Measurements from ENCODE around the gene SFSWAP.
"Not testable (repeated sequence)": the region's sequence is repeated elsewhere in the genome, so short reads cannot be mapped to it uniquely, and the experiment has no call there.

Gene SFSWAP

DNA sequence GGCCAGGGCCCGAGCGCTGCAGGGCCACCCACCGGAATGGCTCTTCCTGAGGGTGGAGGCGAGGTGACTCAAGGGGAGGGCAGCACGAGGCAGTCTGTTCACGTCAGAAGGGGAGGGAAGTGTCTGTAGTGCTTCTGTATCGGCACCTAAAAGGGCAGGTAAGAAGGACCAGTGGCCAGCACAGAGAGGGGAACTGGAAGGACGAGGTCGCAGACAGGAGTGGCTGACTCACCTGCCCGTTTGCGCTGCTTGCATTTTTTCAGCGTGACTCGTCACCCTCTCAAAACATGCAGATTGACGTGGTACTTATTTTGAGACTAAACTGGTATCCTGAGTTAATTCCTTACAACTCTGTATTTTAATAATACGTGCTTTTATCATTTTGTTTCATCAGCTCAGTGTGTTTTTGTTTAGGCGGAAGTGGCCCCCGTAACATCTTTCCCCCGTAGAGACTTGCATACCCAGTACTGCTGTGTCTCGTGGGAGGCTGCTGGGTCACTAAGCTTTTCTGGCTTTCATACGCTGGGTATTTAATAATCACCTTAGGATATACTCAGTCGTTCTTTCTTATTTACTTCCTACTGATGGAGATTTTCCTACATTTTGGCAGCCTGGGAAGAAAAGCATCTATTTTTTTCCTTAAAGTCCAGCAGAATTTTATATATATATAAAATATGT is 26.4 kb downstream of the SFSWAP start:
- no peak for DNase-seq

DNA sequence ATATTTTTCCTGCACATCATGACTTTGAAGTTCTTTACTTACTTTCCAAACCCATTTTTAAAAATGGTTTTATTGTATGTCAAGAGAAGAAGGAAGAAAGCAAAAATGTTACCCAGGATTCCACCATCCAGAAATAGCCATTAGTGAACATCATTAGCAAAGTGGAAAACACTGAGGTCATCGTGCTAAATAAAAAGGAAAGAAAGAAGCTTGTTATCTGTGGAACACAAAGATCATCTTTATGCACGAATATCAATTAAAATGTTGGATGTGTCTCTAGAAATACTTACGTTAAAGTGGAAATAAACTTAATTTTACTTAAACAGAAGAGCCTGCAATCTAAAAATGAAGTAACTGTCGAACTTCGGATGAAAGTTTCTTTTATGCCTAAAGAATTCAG is 27.3 kb downstream of the SFSWAP start:
- DNase-seq = no peak

DNA sequence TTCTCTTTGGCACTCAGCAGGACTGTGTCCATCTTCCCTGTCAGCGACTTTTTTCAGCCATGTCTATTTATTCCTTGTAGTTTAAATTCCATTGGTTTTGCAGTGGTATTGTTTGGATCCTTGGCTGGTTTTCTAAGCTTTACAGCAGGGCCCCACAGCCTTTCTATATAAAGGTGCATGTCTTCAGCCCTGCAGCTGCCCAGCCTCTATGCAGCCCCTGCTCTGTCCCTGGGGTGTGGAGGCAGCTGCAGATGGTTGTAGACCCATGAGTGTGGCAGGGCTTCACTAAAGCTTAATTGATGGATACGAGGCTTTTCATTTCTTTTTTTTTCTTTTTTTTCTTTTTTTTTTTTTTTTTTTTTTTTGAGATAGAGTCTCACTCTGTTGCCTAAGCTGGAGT is 29.7 kb downstream of the SFSWAP start:
- DNase-seq = no peak

DNA sequence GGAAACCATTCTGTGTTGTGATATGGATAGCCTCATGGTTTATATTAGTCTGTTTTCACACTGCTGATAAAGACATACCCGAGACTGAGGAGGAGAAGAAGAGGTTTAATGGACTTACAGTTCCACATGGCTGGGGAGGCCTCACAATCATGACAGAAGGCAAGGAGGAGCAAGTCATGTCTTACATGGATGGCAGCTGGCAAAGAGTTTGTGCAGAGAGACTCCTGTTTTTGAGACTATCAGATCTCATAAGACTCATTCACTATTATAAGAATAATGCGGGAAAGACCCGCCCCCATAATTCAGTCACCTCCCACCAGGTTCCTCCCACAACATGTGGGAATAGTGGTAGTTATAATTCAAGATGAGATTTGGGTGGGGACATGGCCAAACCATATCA is 31.9 kb downstream of the SFSWAP start:
- not testable (repeated sequence) for DNase-seq

DNA sequence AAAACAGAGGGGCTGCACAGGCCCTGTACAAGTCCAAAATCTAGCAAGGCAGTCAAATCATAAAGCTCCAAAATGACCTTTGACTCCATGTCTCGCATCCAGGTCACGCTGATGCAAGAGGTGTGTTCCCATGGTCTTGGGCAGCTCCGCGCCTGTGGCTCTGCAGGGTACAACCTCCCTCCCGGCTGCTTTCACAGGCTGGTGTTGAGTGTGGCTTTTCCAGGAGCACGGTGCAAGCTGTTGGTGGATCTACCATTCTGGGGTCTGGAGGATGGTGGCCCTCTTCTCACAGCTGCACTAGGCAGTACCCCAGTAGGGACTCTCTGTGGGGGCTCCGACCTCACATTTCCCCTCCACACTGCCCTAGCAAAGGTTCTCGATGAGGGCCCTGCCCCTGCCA is 32.5 kb downstream of the SFSWAP start:
- DNase-seq = not testable (repeated sequence)

DNA sequence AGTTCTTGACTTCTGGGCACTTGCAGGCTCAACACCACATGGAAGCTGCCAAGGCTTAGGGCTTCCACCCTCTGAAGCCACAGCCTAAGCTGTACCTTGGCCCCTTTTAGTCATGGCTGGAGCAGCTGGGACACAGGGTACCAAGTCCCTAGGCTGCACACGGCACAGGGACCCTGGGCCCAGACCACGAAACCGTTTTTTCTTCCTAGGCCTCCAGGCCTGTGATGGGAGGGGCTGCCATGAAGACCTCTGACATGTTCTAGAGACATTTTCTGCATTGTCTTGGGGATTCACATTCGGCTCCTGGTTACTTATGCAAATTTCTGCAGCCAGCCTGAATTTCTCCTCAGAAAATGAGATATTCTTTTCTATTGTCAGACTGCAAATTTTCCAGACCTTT is 33.0 kb downstream of the SFSWAP start:
- not testable (repeated sequence) for DNase-seq

DNA sequence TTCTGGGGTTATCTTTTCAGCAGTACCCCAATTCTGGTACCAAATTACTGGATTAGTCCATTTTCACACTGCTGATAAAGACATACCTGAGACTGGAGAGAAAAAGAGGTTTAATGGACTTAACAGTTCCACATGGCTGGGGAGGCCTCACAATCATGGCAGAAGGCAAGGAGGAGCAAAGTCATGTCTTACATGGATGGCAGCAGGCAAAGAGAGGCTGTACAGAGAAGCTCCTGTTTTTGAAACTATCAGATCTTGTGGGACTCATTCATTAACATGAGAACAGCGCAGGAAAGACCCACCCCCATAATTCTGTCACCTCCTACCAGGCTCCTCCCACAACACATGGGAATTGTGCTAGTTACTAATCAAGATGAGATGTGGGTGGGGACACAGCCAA is 33.8 kb downstream of the SFSWAP start:
- not testable (repeated sequence) for DNase-seq

DNA sequence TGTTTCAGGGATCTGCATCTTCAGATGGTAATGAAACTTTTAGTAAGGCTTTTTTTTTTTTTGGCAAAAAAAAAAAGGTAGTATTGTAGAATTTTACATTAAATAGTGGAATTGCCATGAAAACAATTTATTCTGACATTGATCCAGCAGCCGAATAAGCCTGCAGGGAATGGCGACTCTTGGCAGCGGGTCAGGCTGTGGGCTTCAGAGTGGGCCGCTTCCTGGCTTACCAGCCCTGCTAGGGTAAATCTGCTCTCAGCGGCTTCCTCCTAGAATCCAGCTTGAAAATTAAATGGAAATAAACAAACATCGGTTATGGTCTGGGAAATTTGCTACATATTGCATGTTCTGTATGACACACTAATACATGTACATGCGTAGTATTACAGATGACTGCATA is 34.8 kb downstream of the SFSWAP start:
- no peak for DNase-seq

DNA sequence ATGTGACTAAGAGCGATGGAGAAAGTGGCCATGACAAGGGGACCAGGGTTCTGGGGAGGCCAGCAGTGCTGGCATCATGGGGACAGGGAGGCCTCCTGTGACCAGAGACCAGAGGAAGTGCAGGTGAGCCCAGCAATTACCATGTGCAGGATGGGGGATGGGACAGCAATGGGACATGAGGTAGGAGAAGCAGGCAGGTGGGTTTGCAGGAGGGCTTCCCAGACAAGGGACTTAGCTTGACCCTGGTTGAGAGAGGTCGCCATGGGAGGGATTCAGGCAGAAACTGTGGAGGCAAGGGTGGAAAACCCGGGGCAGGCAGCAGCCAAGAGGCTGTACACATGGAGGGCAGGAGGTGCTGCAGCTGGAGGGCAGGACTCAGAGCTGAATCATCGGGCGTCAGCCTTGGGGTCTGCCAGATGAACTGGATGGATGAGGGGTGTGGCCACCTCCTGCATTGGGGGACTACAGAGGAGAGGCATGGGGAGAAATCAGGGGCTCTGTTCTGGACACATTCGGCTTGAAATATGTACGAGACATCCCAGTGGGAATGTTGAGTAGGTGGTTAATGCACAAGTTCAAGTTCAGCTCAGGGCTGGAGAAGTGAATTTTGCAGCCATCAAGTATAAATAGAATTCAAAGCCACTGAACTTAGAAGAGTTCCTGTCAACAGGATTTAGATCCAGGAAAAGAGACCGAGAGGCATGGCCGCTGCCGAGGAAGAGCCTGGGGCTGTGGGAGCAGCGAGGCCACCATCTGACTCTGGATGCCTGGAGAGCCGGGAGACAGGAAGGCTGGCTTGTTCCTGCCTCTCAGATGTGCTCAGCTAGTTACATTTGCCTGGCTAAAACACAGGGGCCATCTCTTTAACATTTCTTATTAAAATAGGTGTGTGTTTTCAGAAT is 36.6 kb downstream of the SFSWAP start:
- DNase-seq = no peak

DNA sequence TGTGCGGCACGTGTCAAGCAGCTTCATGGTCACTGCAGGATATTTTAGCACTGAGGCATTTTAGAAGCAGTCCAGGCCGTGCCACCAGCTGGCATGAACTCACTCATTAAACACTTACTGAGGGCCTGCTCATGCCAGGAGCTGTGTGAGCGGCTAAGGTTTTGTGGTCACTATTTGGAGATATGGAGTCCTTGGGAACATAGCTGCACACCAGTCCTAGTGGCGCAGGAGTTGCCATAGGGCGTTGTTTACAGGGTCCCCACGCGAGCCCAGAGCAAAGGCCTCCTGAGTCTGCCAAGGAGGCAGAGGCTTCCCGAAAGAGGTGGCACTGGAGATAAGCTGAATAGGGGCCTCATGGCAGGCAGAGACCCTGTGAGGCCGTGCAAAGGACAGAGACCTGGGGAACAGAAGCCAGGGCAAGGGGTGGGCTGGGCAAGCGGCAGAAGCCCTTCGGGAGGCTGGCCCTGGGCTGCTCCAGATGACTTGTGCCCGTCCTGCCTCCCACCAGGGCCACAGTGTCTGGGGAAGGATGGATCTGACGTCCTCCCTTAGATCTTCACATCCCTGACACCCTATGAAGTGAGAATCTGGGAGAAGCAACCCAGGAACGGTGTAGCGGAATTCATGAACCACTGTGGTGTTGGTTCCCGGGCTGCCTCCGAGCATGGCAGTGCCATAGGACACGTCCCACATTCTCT is 38.9 kb downstream of the SFSWAP start:
- DNase-seq = no peak

DNA sequence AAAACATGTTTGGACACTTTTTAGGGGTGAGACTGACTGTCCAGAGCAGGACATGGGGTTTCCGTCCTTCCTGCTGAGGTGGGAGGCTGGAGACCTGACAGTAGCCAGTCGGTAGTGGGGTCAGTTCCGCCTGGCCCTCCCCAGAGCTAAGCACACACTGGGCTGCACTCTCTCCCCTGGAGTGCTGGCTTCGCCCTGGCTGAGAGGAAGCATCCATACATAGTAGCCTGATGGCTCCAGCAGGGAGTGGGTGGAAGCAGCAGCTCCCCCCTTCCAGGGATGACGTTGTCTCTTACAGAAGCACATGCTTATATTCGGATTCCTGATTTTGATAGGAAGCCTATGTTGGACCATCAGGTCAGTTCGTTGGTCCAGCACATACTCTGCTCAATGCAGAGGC is 40.4 kb downstream of the SFSWAP start:
- no peak for DNase-seq

DNA sequence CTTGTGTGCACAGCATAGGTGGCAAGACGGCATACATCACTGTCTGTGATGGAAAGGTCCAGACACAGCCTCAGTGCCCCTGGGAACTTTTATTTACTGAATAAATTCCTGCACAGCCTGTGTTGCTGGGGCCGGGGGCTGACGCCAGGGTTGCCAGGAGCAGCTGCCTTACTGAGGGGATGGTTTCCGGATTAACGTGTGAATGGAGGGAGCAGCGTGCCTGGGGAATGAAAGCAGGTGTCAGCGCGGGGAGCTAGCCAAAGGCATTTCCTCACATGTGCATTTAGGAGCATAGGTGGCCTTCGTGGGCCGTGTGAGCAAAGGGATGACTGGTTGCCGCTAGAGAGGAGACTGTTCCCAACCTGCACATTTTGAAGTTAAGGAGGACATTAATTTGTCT is 41.6 kb downstream of the SFSWAP start:
- no peak for DNase-seq

DNA sequence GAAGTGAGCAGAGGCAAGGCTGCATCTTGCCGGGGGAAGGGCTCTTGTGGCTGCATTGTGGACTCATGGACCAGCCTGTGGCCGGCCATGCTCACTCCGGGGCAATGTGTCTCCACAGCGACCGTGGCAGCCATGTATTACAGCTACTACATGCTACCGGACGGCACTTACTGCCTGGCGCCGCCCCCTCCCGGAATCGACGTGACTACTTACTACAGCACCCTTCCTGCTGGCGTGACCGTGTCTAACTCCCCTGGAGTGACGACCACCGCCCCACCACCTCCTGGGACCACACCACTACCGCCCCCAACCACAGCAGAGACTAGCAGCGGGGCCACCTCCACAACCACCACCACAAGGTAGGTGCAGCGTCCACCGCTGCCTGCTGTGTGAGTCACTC is 42.1 kb downstream of the SFSWAP start:
- no peak for DNase-seq

DNA sequence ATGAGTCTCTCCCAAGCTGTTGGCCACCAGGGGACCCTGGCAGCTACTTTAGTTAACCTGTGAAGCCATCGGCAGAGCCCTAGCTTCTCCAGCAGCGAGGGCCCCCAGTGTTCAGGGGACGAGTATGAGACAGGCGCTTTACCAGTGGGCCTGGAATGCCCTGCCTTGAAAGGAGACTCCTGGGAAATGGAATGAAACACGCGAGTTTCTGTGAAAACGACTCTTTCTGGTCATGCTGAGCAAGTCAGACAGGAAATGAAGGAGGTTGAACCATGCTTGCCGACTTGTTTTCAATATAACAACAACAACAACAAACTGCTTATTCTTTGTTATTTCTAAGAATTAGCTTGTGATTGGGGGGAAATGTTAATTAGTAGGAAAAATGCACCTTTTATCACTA is 42.9 kb downstream of the SFSWAP start:
- no peak for DNase-seq

DNA sequence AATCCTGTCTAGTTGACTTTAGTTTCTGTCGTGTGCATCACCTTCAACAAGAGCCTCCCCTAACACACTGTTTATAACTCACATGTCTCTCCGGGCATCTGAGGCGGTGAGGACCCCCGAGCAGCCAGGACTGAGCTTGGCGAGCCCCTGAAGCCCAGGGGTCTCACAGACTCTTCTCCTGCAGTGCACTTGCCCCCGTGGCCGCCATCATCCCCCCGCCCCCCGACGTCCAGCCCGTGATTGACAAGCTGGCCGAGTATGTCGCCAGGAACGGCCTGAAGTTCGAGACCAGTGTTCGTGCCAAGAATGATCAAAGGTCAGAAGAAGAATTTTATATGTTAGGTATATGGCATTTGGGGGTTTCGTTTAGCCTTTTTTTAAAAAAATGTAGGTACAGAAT is 43.3 kb downstream of the SFSWAP start:
- DNase-seq = no peak

DNA sequence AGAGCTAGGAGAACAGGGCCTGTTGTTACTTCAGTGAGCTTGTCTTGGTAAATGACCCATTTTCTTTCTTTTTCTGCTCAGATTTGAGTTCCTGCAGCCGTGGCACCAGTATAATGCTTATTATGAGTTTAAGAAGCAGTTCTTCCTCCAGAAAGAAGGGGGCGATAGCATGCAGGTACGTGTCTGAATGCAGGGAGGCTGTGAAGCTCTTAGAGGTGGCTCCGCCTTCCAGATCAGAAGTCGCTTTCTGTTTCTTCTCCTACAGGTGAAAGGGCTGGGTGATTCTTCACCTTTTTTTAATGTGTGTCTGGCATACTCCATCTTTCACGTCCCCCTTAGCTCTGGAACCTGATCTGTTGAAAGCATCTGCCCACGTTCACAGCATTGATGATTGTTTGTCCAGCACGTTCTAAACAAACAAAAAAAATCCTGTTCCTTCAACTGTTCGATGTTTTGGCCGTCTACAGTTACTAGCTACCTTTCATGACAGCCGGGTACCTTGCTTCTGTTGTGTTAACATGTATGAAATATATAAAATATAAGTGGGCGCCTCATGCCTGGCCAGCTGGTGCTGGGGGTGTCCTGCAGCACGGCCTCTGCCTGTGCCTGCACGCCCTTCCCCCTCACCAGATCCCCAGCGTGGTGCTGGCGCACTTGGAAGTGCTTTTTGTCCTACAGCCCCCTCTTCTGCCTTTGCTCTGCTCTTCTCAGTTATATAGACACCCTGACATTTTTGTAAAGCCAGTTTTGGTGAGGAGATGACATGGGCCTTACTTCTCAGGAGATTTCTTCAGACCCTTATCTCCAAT is 44.6 kb downstream of the SFSWAP start:
- no peak for DNase-seq

DNA sequence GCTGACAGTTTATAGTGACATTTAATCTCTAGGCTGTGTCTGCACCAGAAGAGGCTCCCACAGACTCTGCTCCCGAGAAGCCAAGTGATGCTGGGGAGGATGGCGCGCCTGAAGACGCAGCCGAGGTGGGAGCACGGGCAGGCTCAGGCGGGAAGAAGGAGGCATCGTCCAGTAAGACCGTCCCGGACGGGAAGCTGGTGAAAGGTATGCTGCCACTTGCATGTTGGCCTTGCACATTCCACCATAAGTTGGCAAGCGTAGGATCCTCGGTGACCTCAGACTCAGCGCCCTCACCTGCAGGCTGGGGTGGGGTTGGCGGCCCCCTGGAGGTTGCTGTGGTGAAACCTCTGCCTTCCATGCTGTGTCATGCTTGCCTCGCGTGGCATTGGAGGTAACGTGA is 45.6 kb downstream of the SFSWAP start:
- DNase-seq = no peak

DNA sequence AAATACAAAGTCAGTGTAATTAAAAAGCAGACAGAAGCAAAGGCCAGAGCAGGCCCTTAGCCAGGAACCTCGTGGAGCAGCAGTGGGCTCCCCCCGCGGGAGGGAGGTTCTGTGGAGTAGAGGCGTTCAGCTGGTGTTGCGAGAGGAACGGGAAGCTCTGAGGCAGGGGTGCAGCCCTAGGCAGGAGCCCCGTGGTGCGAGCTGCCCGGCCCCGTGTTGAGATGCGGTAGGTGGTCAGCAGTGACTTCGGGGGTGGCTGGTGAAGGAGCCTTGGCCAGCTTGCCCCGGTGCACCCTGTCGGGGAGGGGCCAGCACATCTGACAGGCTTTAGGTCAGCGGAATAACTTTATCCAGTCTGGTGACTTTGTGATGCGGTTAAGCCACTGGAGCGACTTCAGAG is 46.2 kb downstream of the SFSWAP start:
- DNase-seq = no peak

DNA sequence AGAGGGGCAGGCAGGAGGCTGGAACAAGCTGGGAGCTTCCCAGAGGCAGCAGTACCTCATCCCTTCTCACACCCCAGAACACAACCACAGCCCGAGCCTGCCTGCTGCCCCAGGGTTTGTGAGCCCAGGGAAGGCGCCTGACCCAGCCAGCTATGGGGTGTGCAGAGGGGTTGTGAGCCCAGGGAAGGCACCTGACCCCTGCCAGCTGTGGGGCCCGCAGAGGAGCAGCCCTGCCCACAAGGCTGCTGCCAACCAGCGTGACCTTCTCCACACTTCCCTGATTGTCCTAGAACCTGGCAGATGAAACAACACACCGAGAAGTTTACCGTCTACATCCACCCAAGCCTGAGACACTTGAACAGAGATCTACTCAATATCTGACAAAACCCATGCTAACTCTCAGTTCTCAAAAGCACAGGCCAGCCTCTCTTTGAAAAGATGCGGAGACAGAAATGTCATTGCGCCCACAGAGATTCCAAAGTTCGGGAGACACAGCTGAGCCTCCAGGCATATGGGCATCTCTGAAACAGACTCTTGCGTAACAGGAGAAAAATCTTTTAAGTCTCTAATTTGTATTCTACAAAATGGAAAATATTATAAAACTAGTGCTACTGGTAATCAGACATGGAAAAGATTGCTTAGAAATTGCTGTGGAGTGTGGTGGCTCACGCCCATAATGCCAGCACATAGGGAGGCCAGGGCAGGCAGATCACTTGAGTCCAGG is 47.3 kb downstream of the SFSWAP start:
- no peak for DNase-seq

DNA sequence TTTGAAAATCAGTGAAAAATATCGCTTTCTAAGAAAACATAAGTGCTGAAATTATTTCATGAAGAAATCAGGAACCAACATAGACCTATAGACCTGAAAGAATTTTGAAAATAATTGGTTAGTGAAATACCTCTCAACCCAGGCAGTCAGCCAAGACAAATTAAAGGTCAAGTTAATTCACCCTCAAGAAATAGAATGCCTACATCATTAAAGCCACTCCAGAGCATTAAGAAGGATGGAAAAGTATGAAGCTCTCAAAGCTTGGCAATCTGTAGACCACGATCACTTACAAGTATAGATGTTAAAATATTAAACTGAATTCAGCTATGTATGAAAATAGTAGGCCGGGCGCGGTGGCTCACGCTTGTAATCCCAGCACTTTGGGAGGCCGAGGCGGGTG is 48.3 kb downstream of the SFSWAP start:
- no peak for DNase-seq

DNA sequence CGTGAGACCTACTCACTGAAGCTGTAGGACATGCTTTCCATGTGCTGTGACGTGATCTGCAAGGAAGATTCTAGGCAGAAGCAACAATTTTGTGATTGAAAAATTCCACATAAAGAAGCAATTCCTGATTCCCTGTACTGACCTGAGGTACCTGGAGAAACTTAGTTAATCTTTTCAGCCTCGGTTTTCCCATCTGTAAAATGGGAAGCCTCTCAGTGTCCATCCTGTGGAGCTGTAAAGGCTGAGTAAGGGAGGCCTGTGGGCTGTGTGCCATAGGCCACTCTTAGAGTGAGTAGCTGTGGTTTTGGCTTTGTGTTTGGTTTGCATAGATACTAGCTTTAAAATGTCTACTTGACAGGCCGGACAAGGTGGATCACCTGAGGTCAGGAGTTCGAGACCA is 50.7 kb downstream of the SFSWAP start:
- no peak for DNase-seq

DNA sequence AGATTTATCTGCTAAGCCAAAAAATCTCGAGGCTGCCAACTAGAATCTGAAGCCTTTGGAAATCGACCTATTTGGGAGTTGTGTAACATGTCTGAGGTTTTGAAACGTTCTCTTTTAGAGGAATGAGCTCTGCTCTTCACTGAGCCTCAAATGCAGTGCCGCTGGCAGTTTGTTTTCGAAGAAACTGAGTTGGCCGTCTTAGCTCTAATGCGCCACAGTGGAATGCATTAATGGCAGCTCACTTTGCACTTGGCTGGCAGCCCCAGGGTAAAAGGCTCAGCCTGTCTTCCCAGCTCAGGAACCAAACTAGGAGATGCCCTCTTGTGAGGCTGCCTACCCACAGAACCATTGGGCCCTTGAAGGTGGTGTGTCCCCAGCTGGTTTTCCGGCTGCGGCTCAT is 53.8 kb downstream of the SFSWAP start:
- DNase-seq = no peak
